GM21825 (cell line): ENCODE data around the gene ZNF8.
"Not testable (repeated sequence)": the region's sequence is repeated elsewhere in the genome, so short reads cannot be mapped to it uniquely, and the experiment has no call there.

Source experiments
- ATAC-seq: cut with Tn5 transposase; IDR thresholded peaks from one replicate; pipeline ENCODE4 v1.9.1; 2021; ENCODE audit warnings: mild to moderate bottlenecking, moderate library complexity; ENCODE audit not compliant: unreplicated experiment

The ZNF8 gene

GRCh38 chr19:58278541-58279041 lies at the start of gene ZNF8:
Gene ZNF8, plus strand, starts transcription at chr19:58278955. Its CDS starts 127 bp downstream, at chr19:58279082.
- peak; percentile 92 for ATAC-seq

GRCh38 chr19:58229255-58229639 lies 49.5 kb upstream of the ZNF8 start:
- no peak for ATAC-seq

DNA sequence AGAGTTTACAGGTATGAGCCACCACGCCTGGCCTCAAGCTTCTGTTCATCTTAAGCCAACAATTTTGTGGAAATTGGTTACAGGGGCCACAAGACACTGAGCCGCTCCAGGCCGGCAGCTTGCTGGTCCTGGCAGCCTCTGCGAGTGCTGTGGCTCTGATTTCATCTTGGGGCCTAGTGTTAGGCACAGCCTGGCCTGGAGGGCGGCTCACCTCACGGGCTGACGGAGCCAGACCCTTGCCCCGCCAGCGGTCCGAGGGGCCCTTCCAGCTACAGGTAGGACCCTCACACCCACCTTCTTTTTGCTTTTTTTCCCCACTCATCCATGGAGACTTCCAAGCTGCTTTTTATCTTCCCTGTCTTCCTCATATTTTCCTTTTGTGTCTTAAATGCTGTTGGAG lies 41.4 kb upstream of the ZNF8 start:
- ATAC-seq, result no peak

DNA sequence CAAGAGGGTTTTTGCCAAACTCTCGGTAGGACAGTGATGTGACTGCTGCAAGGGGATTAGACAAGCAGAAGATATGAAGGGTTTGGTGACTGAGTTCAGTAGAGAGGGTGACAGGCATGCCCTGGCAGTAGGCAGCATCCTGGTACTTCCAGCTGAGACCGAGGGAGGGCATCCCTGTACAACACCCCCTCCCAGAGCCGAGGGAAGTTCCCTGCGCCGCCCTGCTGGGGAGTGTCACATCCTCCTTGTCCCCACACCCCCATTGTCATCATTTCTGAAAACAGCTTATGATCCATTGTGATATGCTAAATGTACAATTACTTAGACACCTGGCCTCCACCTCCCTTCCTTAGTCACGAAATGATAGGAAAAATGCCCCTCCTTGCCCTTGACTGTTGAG lies 35.4 kb upstream of the ZNF8 start:
- no peak for ATAC-seq

- no peak for ATAC-seq
These were observed 29.9 kb upstream of the ZNF8 start for GRCh38 chr19:58248886-58249285.

DNA sequence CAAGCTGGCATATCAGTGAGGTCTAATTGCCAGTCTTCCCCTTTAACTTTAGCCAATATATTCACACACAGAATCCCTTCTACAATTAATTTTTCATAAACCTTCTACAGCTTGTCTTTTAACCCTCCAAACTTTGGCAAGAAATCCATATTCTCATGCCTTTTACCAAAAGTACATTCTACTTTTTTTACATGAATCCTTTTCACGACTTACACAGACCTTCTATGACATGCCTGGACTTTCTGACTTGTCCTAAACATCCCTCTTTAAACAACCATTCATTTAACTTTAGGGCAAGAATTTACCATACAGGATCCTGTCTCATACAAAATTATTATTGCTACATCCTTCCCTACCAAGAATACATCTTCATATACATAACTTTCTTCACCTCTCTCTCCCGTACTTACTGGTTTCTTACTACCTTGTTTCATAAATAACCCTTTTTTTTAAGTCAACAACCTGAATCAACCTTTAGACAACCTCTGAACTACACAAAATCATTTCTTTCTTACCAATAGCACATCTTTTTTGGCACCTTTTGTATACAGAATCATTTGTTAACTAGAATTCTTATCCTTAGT lies 26.6 kb upstream of the ZNF8 start:
- ATAC-seq, result no peak

- ATAC-seq, result not testable (repeated sequence)
These were observed 20.5 kb upstream of the ZNF8 start for GRCh38 chr19:58258259-58258658.

GRCh38 chr19:58261600-58261967 lies 17.2 kb upstream of the ZNF8 start:
- no peak for ATAC-seq

DNA sequence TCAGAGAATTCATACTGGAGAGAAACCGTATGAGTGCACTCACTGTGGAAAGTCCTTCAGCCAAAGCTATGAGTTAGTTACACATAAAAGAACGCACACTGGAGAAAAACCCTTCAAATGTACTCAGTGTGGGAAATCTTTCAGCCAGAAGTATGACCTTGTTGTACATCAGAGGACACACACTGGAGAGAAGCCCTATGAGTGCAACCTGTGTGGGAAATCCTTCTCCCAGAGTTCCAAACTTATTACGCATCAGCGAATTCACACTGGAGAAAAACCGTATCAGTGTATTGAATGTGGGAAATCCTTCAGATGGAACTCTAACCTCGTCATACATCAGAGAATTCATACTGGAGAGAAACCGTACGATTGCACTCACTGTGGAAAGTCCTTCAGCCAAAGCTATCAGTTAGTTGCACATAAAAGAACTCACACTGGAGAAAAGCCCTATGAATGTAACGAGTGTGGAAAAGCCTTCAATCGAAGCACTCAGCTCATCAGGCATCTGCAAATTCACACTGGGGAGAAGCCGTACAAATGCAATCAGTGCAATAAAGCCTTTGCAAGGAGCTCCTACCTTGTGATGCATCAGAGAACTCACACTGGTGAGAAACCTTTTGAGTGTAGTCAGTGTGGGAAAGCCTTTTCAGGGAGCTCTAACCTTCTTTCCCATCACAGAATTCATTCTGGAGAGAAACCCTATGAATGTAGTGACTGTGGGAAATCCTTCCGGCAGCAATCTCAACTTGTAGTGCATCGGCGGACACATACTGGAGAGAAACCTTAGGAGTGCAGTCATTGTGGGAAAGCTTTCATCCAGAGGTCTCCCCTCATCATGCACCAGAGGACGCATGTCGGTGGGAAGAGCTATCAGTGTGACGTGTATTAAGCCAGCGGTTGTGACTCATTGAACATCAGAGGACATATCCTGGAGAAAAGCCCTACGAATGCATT lies 16.5 kb upstream of the ZNF8 start:
- no peak for ATAC-seq

- no peak for ATAC-seq
These were observed 15.8 kb upstream of the ZNF8 start for GRCh38 chr19:58262922-58263296.

GRCh38 chr19:58265100-58265499 lies 13.7 kb upstream of the ZNF8 start:
- no peak for ATAC-seq

GRCh38 chr19:58268344-58268743 lies 10.4 kb upstream of the ZNF8 start:
- ATAC-seq, result no peak

GRCh38 chr19:58274771-58275201 lies 4.0 kb upstream of the ZNF8 start:
- ATAC-seq, result no peak

DNA sequence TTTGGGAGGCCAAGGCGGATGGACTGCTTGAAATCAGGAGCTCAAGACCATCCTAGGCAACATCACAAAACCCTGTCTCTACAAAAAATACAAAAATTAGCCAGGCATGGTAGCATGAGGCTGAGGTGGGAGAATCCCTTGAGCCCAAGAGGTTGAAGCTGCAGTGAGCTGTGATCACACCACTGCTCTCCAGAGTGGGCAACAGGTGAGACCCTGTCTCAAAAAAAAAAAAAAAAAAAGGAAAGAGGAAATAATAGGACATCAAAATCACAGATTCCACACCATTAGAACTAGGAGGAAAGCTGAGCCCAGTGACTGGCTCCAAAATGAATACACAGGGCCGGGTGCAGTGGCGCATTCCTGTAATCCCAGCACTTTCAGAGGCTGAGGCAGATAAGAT lies 3.2 kb upstream of the ZNF8 start:
- no peak for ATAC-seq

DNA sequence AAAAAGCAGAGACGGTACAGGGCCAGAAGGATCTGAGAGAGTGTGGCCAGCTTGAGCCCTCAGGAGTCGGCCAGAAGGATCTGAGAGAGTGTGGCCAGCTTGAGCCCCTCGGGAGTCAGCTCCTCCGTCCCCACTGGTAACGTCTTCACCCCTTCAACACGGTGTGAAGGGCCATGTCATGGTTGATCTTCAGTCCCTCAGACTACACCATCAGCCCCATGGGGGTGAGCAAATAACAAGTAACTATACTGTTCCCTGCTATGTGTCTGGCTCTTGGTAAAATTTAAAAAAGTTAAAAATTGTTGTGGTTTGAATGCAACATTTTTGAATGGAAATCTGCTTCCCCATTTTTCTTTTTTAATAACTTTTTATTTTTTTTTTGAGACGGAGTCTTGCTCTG lies 1.6 kb upstream of the ZNF8 start:
- no peak for ATAC-seq

DNA sequence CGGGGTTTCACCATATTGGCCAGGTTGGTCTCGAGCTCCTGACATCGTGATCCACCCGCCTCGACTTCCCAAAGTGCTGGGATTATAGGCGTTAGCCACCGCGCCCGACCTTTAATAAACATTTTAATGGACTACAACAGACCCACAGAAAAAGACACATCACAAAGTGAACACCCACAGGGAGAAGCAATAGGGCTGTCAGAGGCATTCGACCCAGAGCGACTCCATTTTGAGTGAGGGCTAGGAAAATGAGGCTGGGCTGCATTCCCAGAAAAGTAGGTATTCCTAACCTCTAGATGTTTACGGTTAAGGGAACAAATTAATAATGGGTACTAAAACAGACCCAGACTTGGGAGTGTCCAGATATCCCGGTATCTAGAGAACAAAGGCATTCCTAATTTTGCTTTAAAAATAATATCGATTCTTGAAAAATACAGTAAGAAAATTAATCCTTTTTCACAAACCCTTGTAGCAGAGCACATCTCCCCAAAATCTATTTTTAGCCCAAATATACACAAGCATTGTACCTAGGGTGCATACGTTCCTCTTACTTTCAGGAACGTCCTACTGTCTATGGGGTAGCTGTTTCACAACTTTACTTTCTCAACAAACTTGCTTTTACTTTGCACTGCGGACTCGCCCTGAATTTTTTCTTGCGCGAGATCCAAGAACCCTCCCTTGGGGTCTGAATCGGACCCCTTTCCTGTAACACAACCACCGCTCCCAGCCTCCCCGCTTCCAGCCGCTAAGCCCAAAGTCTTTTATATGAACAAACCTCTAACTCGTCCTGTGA lies 811 bp upstream of the ZNF8 start:
- no peak for ATAC-seq

GRCh38 chr19:58279042-58279924 lies 528 bp downstream of the ZNF8 start:
- ATAC-seq, result peak; percentile 18

DNA sequence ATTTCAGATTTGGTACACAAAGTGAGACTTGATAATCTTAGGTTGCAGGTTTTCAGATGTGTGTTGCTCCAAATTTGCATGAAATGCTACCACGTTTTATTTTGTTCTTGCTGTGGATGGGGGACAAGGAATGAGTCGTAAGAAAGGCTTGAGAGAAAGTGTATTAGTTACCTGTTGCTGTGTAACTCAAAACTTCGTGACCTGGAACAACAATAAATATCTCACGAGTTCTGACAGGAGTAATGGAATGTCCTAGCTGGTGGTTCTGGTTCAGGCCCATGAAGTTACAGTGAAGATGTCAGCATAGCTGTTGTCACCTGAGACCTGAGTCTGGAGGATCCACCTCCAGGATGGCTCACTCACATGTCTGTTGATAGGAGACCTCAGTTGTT lies 1.2 kb downstream of the ZNF8 start:
- no peak for ATAC-seq

DNA sequence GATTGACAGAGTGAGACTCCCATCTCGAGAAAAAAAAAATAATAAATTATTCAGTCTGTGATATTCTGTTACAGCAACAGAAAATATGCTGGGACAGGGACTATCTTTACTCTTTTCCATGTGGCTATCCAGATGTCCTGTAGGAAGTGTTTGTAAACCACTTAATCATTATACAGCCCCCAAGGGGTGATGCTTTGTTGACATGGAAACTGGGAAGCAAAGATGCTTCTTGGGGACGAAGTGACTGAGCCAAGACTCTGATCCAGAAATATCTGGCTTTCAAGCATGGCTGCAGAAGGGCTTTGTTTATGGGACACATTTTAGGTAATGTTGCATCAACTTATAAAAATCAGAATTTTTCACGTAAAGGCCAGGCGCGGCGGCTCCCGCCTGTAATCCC lies 5.4 kb downstream of the ZNF8 start:
- ATAC-seq, result no peak

- no peak for ATAC-seq
These were observed 13.2 kb downstream of the ZNF8 start for GRCh38 chr19:58291943-58292342.
